GM18517 (cell line): ENCODE measurements around the gene PCSK2.
"Not testable (repeated sequence)": the region's sequence is repeated elsewhere in the genome, so short reads cannot be mapped to it uniquely, and the experiment has no call there.

Source experiments
- ATAC-seq: cut with Tn5 transposase; IDR thresholded peaks from one replicate; pipeline ENCODE4 v1.9.1; 2021; ENCODE audit warnings: mild to moderate bottlenecking, moderate library complexity; ENCODE audit not compliant: unreplicated experiment

Gene PCSK2, protein sequence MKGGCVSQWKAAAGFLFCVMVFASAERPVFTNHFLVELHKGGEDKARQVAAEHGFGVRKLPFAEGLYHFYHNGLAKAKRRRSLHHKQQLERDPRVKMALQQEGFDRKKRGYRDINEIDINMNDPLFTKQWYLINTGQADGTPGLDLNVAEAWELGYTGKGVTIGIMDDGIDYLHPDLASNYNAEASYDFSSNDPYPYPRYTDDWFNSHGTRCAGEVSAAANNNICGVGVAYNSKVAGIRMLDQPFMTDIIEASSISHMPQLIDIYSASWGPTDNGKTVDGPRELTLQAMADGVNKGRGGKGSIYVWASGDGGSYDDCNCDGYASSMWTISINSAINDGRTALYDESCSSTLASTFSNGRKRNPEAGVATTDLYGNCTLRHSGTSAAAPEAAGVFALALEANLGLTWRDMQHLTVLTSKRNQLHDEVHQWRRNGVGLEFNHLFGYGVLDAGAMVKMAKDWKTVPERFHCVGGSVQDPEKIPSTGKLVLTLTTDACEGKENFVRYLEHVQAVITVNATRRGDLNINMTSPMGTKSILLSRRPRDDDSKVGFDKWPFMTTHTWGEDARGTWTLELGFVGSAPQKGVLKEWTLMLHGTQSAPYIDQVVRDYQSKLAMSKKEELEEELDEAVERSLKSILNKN

DNA sequence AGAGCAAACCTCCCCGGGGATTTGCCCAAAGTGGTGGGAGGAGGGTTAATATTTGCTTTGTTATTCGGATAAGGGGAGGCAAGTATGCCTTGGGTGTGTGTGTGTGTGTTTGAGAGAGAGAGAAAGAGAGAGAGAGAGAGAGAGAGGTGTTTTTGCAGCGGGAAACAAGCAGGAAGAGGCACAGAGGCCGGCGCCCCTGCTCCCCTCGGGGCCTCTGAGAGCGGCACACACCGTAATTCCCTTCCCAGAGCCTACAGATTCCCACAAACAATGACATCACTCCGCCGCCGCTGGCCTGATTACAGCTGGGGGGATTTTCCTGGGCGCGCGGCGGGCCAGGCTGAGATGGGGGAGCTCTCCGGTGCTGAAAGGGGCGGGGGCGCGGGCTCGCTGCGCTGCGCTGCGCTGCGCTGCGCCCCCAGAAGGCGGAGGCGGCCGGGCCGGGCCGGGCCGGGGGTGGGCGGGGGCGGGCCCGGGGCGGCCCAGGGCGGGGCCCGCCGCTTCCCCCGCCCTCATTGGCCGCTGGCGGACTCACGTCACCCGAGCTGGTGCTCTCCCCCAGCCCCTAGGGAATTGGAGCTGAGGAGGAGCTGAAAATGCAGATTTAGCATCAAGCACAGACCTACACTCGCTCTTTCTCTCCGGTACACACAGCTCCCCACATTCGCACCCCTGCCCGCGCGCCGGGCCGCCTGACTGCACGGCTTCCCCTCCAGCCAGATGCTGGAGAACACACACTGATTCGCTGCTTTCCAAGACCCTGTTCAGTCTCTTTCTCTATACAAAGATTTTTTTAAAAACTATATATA lies at the start of gene PCSK2:
Gene PCSK2 (plus strand): TSS at position 631 of the 809 bp plus-strand sequence. CDS start 266 bp downstream, outside the sequence.
- no peak for ATAC-seq

DNA sequence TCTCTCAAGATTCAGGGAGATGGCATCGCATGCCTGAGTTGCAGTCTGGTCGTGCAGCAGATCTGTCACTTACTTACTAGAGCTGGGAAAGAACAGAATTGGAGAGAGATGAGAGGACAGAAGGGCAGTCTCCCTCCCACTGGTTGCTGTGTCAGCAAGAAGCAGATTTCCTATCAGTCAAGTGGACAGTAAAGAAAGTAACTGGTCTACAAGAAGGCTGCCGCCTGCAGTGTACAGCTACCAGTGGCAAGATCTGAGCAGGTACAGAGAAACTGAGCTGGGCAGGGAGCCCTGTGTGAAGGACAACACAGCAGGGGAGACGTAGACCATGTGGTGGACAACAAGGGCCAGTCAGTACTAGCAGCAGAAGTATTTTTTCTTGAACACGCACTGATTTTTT lies 49.5 kb upstream of the PCSK2 start:
- no peak for ATAC-seq

DNA sequence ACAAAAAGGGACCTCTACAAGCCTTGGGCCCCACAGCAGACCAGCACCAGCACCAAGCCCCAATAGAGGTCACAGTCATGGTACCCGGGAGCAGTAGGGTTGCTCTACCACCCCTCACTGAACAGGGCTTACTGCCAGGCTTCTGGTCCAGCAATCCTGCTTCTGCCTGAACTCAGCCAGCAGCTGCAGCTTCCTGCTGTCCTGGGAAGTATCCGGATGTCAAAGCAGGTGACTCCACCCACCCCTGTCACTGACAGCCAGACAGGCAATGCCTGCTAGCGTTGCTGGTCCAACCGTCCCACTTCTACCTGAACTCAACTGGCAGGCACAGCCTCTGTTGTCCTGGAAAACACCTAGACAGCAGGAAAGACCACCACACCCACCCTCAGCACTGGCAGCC lies 47.0 kb upstream of the PCSK2 start:
- no peak for ATAC-seq

DNA sequence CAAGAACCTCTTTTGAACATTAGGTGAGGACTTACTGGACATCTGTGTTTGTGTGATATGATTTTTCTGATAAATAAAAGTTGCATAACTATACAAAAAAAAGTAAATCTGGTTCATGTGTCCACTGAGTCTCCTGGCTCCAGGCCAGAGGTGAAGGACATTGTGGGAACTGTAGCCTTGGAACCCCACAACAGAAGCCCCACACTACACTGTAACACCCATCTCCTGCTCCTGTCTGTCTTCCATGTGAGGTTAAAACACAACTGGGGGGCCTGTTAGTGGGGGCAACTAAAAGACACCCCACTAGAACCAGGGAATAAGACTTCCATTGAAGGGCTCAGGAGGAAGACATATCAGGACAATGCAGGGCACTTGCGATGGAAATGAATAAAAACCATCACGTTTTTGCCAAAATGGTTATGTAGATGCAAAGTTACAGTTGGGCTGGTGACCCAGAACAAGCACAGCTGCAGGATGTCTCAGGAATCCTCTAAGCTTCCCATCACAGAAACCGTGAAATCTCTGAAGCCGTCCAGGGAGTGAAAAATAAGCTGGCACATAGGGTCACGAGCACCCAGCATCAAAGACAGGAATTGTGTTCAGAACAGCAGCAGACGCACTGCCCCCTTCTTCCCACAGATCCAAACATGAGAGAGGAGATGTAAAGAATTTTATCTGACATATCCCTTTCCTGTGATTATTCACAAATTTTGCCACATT lies 36.7 kb upstream of the PCSK2 start:
- ATAC-seq: no peak

DNA sequence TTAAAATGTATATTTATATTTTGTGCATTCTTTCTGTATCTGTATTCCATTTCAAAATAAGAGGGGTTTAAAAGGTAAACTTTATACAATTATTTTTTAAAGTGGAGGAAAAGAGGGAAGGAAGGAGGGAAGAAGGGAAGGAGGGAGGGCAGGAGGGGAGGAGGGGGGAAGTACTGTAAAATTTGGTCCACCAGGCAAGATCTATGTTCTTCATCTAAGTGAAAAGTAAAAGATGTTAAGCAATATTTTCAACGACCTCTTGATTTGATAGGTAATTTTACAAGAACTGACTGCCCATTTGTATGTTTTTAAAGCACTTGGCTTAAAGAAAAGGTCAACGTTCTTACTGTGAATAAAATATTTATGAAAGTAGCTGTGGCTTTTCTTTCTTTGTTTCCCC lies 29.8 kb upstream of the PCSK2 start:
- ATAC-seq: no peak

DNA sequence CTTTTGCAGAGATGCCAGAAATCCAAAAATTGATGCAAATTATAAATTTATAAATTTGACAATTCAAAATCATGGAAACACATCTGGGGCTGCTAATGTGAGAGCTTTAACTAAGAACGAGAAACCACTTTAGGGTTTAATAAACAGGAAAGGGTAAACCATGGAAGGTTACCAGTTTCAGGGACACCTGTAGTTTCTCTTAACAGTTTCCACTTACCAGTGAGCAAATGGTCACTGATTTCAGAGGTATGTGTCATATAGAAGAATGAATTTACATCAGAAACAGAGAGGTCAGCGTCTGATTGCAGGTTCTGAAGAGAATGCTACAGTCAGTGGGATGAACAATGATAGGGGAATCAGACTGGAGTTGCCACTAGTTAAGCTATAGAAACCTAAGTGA lies 24.8 kb upstream of the PCSK2 start:
- no peak for ATAC-seq

DNA sequence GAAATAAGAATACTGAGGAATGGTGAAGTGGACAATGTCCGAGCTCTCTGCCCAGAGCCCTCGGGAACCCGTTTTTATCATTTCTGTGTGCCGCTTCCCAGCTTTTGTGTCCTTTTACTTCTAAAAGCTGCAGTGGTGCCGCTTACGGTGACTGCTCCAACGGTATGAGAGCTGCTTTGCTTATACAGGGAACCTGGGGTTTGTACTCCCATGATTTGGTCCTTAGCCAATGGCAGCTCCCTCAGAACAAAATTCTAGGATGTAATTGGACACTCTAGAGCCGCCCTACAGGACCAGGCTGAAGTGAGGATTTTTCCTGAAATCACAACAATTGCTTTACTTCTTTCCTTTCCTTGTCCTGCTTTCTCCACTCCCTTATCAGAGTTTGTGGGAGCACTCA lies 24.2 kb upstream of the PCSK2 start:
- ATAC-seq: no peak

DNA sequence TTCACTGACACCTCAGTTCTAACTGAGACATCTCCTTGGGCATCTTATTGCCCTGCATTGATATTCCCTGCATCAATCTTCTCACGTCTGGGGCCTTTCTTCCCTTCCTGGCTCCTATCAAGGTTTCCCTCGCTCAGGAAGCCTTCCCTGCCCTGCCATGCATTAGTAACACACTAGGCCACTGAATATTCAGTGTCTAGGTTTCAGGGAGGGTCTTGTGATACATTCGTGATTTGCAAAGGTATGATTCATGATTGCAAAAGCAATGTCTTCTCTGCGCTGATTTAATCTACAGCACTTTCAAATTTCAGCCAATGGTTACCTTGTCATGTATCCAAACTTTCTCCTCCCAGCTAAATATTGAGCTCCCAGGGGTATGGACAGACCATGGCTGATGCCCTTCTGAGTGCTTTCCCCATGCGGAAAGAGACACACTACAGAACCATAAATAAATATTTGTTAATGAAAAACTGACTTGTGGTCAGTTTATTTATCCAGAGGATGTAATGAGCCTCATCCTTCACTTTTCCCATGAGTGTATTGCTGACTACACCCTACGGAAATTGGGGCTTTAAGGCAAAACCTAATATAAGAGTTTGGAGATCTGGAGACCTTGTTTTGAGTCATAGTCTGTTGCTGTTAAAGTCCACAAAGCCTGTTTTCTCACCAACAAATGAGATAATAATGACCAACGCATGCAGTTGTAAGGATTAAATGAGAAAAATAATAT lies 21.6 kb upstream of the PCSK2 start:
- no peak for ATAC-seq

DNA sequence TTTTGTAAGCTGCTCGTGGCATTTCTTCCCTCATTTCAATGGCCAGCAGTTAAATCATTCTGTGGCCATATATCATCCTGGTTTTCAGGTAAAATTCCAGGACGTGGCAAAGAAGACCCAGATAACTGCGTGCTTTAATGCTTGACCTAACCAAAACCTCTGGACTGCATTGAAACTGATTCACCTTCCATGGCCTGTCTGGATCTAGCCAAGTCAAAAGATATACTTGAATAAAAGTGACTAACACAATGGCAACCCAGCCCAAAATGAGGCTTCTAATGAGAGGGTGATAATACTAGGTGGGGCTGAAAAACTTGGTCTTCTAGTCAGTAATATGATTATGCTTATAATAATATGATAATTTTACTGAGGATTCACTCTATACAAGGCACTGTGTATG lies 16.5 kb upstream of the PCSK2 start:
- no peak for ATAC-seq

DNA sequence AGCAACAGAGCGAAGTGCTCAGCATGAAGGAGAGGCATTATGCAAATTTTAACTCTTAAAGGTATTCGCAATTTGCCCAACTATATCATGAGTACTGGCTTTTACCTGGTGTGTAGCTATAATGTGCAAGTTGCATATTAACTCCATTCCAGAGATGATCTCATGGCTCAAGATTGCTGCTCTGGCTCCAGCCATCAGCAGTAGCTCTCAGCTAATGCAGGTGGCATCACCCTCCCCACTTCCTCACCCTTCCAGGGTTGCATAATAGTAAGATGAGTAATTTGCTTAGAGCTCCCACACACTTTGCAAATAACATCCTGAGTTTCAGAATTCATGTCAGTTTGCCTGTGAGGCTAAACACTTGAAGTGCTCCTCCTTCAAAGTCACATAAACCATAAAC lies 15.9 kb upstream of the PCSK2 start:
- ATAC-seq: no peak

DNA sequence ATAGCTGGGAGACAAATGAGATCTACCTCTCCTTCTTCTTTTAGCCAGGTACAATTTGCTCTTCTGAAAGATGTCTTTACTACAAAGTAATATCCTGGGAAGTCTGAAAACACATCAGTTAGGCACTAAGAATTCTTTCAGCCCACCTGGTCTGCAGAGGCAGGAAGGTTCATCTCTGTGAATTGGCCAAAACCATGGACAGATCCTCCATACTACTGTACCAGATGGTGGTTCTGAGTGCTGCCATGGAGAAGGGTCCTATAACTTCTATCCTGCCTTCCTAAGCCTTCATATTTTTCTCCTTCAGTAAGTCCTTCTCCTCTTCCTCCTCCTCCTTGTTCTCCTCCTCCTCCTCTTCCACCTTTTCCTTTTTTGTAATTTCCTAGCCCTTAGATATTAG lies 11.7 kb upstream of the PCSK2 start:
- ATAC-seq: no peak

DNA sequence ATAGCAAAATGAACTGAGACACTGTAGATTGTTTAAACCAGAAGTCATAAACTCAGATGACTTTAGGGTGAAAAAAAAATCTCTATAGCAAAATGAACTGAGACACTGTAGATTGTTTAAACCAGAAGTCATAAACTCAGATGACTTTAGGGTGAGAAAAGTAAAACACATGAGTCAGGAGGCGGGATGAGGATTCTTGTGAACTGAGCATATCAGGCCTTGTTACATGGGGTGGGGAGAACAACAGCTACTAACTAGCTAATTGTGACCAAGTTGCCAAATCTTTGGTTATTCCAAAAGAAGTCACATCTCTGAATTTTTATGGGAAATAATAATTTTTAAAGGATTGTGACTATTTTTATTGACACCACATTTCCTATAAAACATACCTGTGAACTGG lies 7.0 kb upstream of the PCSK2 start:
- ATAC-seq: not testable (repeated sequence)

DNA sequence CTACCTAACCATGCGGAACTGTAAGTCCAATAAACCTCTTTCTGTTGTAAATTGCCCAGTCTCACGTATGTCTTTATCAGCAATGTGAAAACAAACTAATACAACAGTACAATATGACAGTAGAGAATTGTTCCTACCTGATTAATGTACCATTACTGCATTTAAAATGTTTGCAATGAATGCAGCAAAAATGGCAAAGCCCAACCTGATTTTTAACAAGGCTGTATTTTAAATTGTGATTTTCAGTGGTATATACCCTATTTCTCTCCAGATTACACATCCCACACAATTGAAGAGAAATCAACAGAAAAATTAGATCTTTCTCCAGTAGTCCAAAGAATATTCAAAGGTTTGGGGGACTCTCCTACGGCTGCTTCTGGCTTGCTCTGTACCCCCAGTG lies 3.3 kb upstream of the PCSK2 start:
- ATAC-seq: no peak

DNA sequence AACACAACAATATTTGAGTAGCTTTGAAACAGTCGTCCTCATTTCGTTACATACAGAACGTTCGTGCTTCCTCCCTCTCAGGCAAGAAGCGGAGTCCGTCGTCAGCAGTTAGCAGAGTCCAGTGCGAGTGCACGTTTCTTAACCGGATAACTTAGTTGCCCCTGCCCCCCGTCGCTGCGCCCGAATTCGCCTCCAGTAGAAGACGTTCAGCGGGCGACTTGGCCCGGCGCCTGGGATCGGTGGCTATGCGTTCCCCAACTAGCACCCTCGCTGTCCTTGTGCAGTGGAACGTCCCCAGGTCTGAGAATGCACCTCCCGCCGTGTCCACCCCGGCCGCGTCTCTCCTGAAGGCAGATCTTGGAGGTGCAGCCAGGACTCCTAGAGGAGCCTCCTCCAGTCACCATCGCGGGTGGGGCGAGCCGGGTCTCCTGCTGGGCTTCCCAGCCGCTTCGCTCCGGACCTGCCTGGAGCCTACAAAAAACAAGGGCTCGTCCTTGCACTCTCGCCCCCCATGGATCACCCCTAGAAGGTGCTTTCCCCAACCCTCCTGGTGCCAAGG lies 910 bp upstream of the PCSK2 start:
- ATAC-seq: no peak

DNA sequence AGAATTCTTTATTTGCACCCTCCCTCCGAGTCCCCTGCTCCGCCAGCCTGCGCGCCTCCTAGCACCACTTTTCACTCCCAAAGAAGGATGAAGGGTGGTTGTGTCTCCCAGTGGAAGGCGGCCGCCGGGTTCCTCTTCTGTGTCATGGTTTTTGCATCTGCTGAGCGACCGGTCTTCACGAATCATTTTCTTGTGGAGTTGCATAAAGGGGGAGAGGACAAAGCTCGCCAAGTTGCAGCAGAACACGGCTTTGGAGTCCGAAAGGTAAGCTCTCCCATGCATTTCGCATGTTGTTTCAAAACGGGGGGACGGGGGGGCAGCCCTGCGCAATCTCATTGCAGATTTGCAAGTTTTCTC lies 357 bp downstream of the PCSK2 start:
- ATAC-seq: no peak

DNA sequence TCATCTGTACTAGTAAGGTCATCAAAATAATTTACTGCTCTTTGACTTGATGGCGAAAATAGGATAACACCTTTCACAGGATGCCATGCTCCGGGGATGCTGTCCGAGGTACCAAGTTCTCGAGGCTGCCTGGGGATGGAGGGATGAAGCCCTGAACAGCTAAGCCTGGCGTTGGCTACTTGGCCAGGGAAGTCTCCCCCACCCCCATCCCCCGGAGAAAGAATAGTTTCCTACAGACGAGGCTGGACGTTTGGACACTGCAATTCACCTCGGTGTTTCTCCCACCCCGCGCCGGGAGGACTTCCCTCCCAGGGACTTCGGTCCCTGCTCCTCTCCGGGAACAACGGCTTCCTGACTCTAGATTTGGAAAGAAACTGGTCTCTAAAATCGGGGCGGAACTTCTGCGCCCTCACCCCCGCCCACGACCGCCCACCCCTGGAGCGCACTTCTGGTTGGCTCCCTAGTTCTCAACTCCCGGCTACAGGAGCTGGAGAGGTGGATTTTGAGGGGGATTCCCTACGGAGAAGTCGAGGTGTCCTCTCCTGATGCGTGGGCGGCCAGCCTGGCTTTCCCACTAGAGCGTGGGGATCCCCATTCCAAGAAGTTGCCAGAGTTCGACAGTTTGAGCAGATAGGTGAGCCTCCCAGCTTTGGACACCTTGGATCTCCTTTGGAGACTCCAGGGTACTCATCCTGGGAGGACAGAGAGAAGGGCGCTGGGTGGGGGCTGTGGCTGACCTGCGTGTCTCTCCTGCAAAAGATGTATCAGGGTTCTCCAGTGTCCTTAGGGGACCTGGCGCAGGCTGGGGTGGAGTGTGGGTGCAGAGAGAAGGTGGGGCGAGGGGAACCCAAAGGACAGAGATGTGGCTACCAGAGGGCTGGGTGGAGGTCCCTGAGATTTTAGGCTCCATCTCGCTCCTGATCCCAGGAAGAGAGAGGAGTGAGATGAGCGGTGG lies 1.1 kb downstream of the PCSK2 start:
- ATAC-seq: no peak

DNA sequence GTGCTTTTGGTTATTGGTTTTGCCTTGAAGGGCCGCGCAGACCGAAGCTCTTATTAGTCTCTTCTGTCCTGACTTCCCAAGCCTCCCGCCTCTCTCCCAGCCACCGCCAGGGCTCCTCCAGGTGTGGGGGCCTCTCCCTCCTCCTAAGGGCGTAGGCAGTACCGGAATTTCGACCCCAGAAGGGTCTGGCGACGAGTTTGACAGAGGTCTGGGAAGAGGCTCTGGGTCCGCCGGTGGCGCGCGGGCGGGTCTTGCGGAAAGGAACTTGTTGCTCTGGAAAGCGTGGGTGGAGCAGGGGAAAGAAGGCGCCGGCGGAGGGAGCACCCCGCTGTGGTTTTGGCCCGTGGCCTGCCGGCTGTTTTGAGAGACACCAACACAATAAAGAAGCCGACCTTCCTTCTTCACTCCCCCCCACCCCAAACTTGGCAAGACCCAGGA lies 1.8 kb downstream of the PCSK2 start:
- no peak for ATAC-seq

DNA sequence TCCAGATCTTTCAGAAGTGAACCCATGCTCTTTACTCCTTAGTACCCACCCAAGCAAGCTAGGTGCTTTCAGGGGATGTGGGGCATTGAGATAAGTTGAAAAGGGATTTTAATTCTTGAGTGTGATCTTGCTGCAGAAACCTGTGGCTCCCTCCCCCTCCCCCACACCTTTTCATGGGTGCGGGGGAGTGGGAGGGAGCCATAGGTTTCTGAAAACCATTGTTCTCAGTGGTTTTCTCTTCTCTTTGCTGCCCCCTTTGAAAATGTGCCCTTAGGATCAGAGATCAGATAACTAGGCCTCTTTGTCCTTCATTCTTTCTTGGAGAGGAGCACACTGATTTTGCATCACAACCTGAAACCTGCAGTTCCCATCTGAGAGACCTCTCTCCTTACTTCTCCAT lies 2.4 kb downstream of the PCSK2 start:
- no peak for ATAC-seq

DNA sequence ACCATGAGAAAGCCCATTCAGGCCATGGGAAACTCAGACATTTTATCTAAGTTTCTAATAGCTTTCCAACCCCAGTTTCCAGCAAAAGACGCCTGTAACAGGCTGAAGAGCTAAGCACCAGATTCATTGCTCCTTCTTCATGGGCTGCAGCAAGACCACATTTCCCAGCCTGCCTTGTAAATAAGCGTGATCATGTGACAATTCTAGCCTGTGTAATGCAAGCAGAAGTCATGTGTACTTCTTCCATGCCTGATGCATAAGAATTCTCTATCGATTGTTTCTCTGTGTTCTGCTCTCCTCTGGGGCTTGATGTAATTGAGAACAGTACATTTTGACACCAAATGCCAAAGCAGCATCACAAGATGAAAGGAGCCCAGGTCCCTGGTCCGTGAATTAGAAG lies 6.8 kb downstream of the PCSK2 start:
- ATAC-seq: no peak
